ENCODE data around the gene OPCML. TPM values are rescaled to one million over a fixed set of nuclear protein-coding genes. Genes with fewer than 3 reads are reported as not detected.

The OPCML gene
- total RNA-seq, 5 donors from 2014 or later (not counting 1 experiment from before 2014, with no cell fraction given), result not detected

DNA sequence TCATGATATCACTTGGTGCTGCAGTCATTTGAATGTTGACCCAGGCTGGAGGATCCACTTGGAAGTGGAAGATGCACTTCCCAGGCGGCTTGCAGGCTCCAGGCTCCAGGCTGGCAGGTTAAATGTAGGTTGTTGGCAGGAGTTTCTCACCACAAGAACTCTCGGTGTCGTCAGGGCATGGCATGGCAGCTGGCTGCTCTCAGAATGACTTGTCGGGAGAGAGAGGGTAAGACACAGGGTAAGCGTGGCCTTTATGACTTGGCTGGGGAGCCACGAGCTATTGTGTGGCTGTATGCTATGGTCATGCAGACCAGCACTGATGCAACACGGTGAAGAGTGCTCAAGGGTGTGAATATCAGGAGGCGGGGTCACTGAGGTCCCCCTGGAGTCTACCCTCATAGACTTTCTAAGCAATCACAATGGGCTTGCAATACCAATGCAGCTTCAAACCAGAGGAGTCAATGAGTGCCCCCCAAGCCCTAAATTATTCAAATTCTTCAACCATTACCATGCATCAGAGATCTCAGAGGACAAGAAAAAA, 1027.7 kb downstream of the OPCML start:
- ATAC-seq (replicated peaks in 1 of 4) (no peak), DNase-seq (no peak)
- Mint-ChIP-seq H3K36me3 (no peaks in the 10 kb centered on the region), H3K4me1 (no peaks in the 10 kb centered on the region), H3K27me3 (peaks cover 0 to 2% of the 10 kb centered on the region in 2 donors), H3K27ac (no peak overlapping the region), H3K9me3 (peaks cover 0 to 19% (median 6%) of the 10 kb centered on the region in 3 donors), H3K4me3 (no peak overlapping the region)
- no peaks in the 10 kb centered on the region for H3K9me3 ChIP-seq
- 77% methylated on average over 8 of the region's 8 CpGs for WGBS (ENCODE audit: insufficient coverage)
- no peak overlapping the region for H3K4me3 ChIP-seq (ENCODE audit: control insufficient read depth in 1 of 2, extremely low read depth in 1 of 2, low read length in 1 of 2)
- no peaks in the 10 kb centered on the region for H3K4me1 ChIP-seq (ENCODE audit: control insufficient read depth in 1 of 2, extremely low read depth in 1 of 2, insufficient read depth in 2 of 2, low read length in 2 of 2)
- no peaks in the 10 kb centered on the region for H3K36me3 ChIP-seq (ENCODE audit: control insufficient read depth in 2 of 2, extremely low read depth in 1 of 2, insufficient read depth in 1 of 2, low read length in 1 of 2)
- H3K27me3 ChIP-seq (replicated peaks in 1 of 2; ENCODE audit: control insufficient read depth in 2 of 2, extremely low read depth in 1 of 2, insufficient read depth in 2 of 2, low read length in 1 of 2), result peaks cover 0 to 4% of the 10 kb centered on the region in 2 experiments
- ChIA-PET CTCF (no interaction called here), POLR2A (no interaction called here)
- H3K27ac ChIP-seq (ENCODE audit: low read length), result no peak overlapping the region

DNA sequence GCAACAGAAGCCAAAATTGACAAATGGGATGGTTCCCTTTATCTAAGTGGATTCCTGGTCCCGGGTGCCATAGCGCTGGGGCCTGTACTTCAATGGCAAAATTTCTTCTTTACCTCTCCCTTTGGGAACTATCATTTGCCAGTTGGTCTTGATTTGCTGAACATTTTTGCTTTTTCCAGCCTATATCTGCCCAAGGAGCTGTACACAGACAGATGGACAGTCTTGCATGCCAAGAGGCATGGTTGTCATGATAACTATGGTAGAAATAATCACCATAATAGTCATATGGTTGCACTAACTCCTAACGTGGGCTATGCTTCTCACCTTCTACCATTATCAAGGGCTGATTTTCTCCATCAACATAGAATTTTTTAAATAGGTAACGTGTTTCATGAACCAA, 1030.9 kb downstream of the OPCML start:
- Mint-ChIP-seq H3K27ac (no peak overlapping the region), H3K27me3 (peaks cover 0 to 2% of the 10 kb centered on the region in 2 donors), H3K4me1 (no peaks in the 10 kb centered on the region), H3K36me3 (no peaks in the 10 kb centered on the region), H3K9me3 (peaks cover 0 to 21% (median 3%) of the 10 kb centered on the region in 3 donors), H3K4me3 (no peak overlapping the region)
- WGBS (ENCODE audit: insufficient coverage), result no CpG with 5 or more reads among the region's 4 CpGs
- H3K4me3 ChIP-seq (ENCODE audit: control insufficient read depth in 1 of 2, extremely low read depth in 1 of 2, low read length in 1 of 2), result no peak overlapping the region
- H3K36me3 ChIP-seq (ENCODE audit: control insufficient read depth in 2 of 2, extremely low read depth in 1 of 2, insufficient read depth in 1 of 2, low read length in 1 of 2), result no peaks in the 10 kb centered on the region
- ChIA-PET CTCF (no interaction called here), POLR2A (no interaction called here)
- no peaks in the 10 kb centered on the region for H3K9me3 ChIP-seq
- no peak for DNase-seq
- no peaks in the 10 kb centered on the region for H3K4me1 ChIP-seq (ENCODE audit: control insufficient read depth in 1 of 2, extremely low read depth in 1 of 2, insufficient read depth in 2 of 2, low read length in 2 of 2)
- ATAC-seq (replicated peaks in 1 of 4), result no peak
- peaks cover 0 to 4% of the 10 kb centered on the region in 2 experiments for H3K27me3 ChIP-seq (replicated peaks in 1 of 2; ENCODE audit: control insufficient read depth in 2 of 2, extremely low read depth in 1 of 2, insufficient read depth in 2 of 2, low read length in 1 of 2)
- no peak overlapping the region for H3K27ac ChIP-seq (ENCODE audit: low read length)

DNA sequence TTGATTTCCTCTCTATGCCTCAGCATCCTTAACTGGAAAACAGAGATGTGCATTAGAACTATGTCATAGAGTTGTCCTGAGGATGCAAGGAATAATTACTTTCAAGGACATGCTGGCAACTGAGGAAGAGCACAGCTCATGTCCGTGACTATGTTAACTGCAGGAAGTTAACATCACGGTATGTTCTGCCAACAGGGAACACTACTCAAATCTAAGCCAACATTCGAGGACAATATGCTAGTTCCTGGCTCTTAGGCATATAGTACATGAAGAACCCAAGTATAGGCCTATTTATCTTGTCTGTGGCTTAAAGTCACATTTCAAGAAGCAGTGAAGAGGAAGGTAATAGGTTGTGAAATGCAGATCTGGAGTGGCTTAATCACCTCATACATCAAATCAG, 1032.6 kb downstream of the OPCML start:
- Histone ChIP-seq H3K36me3 (ENCODE audit: control insufficient read depth in 2 of 2, extremely low read depth in 1 of 2, insufficient read depth in 1 of 2, low read length in 1 of 2) (no peaks in the 10 kb centered on the region), H3K4me3 (ENCODE audit: control insufficient read depth in 1 of 2, extremely low read depth in 1 of 2, low read length in 1 of 2) (no peak overlapping the region), H3K9me3 (no peaks in the 10 kb centered on the region), H3K4me1 (ENCODE audit: control insufficient read depth in 1 of 2, extremely low read depth in 1 of 2, insufficient read depth in 2 of 2, low read length in 2 of 2) (no peaks in the 10 kb centered on the region), H3K27me3 (replicated peaks in 1 of 2; ENCODE audit: control insufficient read depth in 2 of 2, extremely low read depth in 1 of 2, insufficient read depth in 2 of 2, low read length in 1 of 2) (peaks cover 0 to 4% of the 10 kb centered on the region in 2 experiments), H3K27ac (ENCODE audit: low read length) (no peak overlapping the region)
- CTCF ChIA-PET, result no interaction called here
- Mint-ChIP-seq H3K4me1 (no peaks in the 10 kb centered on the region), H3K27me3 (peaks cover 0 to 2% of the 10 kb centered on the region in 2 donors), H3K36me3 (no peaks in the 10 kb centered on the region), H3K9me3 (peaks cover 3 to 25% (median 3%) of the 10 kb centered on the region in 3 donors), H3K4me3 (no peak overlapping the region), H3K27ac (no peak overlapping the region)
- DNase-seq, result no peak
- 86% methylated on average over 2 of the region's 3 CpGs for WGBS (ENCODE audit: insufficient coverage)
- POLR2A ChIA-PET, result no interaction called here
- ATAC-seq (replicated peaks in 1 of 4), result peak in 1 of 4 experiments; percentile 15

DNA sequence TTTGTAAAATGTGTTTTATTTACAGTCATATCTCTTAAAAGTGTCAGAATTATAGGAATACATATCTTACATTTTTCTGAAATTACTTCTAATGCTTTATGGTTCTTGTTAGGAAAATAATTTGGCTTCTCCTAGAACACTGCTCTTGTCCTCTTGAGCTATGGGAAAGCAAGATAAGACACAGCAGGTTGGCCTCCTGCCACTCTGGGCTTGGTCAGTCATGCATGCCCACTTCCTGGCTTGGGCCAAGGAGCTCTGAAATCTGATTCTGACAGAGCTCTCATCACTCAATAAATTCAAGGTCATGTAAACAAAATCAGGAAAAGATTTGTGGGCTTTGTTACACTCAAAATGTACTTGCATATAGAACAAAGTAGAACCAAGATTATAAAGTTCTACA, 1036.0 kb downstream of the OPCML start:
- Histone ChIP-seq H3K36me3 (ENCODE audit: control insufficient read depth in 2 of 2, extremely low read depth in 1 of 2, insufficient read depth in 1 of 2, low read length in 1 of 2) (no peaks in the 10 kb centered on the region), H3K9me3 (no peaks in the 10 kb centered on the region), H3K27ac (ENCODE audit: low read length) (no peak overlapping the region), H3K4me1 (ENCODE audit: control insufficient read depth in 1 of 2, extremely low read depth in 1 of 2, insufficient read depth in 2 of 2, low read length in 2 of 2) (no peaks in the 10 kb centered on the region), H3K27me3 (replicated peaks in 1 of 2; ENCODE audit: control insufficient read depth in 2 of 2, extremely low read depth in 1 of 2, insufficient read depth in 2 of 2, low read length in 1 of 2) (no peaks in the 10 kb centered on the region), H3K4me3 (ENCODE audit: control insufficient read depth in 1 of 2, extremely low read depth in 1 of 2, low read length in 1 of 2) (no peak overlapping the region)
- DNase-seq (no peak), ATAC-seq (replicated peaks in 1 of 4) (no peak)
- H3K27me3 Mint-ChIP-seq, result no peaks in the 10 kb centered on the region
- H3K27ac Mint-ChIP-seq, result no peak overlapping the region
- ChIA-PET POLR2A (no interaction called here), CTCF (interaction anchor here in 1 of 2 donors (0.6 kb wide), 1 partner anchor 366 kb away, joined by 4 read pairs; no protein-coding TSS in a partner anchor)
- no peaks in the 10 kb centered on the region for H3K4me1 Mint-ChIP-seq
- H3K36me3 Mint-ChIP-seq, result no peaks in the 10 kb centered on the region
- H3K4me3 Mint-ChIP-seq, result no peak overlapping the region
- peaks cover 3 to 33% (median 4%) of the 10 kb centered on the region in 3 donors for H3K9me3 Mint-ChIP-seq

DNA sequence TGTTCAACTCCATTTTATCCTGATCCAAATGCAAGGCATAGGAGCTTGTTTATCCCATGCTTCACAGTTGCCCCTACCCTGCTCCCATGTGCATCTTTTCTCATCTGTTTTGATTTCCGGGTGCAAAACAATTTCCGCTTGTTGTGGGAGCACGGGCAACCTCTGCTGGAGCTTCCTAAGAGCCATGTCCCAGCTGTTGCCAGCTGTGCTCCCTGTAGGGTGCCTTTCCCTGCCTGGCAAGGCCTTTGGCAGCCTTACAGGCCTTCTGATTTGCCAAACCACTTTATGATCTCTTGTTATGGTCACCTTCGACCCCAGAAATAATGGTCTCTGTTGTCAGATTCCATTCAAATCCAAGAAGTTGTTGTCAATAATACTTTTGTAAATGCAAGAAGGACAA, 1038.5 kb downstream of the OPCML start:
- no peaks in the 10 kb centered on the region for H3K9me3 ChIP-seq
- H3K27me3 ChIP-seq (replicated peaks in 1 of 2; ENCODE audit: control insufficient read depth in 2 of 2, extremely low read depth in 1 of 2, insufficient read depth in 2 of 2, low read length in 1 of 2), result no peaks in the 10 kb centered on the region
- Mint-ChIP-seq H3K27ac (no peak overlapping the region), H3K9me3 (peaks cover 3 to 35% (median 12%) of the 10 kb centered on the region in 3 donors), H3K27me3 (no peaks in the 10 kb centered on the region), H3K4me1 (no peaks in the 10 kb centered on the region), H3K36me3 (no peaks in the 10 kb centered on the region), H3K4me3 (no peak overlapping the region)
- no peak for ATAC-seq (replicated peaks in 1 of 4)
- WGBS (ENCODE audit: insufficient coverage), result 74% methylated on average over 3 of the region's 4 CpGs
- H3K36me3 ChIP-seq (ENCODE audit: control insufficient read depth in 2 of 2, extremely low read depth in 1 of 2, insufficient read depth in 1 of 2, low read length in 1 of 2), result no peaks in the 10 kb centered on the region
- no peak overlapping the region for H3K27ac ChIP-seq (ENCODE audit: low read length)
- DNase-seq, result no peak
- ChIA-PET CTCF (no interaction called here), POLR2A (no interaction called here)
- H3K4me3 ChIP-seq (ENCODE audit: control insufficient read depth in 1 of 2, extremely low read depth in 1 of 2, low read length in 1 of 2), result no peak overlapping the region
- H3K4me1 ChIP-seq (ENCODE audit: control insufficient read depth in 1 of 2, extremely low read depth in 1 of 2, insufficient read depth in 2 of 2, low read length in 2 of 2), result no peaks in the 10 kb centered on the region

DNA sequence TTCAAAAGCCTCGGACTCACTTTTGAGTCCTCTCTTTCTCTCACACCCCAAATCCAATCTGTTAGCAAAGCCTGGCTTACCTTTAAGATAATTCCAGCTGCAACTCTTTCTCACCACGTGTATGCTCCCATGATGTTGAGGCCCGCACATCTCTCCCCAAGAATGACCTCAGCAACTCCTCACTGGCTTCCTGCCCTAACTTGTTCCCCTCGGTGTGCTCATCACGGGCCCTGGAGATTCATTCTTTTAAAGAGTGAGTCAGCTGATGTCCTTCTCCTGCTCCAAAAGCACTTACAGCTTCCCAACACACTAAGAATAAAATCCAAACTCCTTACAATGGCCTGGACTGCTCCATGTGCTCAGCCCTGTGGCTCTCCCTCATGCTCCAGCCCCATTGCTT, 1041.3 kb downstream of the OPCML start:
- 77% methylated on average over 5 of the region's 5 CpGs for WGBS (ENCODE audit: insufficient coverage)
- no peaks in the 10 kb centered on the region for H3K36me3 ChIP-seq (ENCODE audit: control insufficient read depth in 2 of 2, extremely low read depth in 1 of 2, insufficient read depth in 1 of 2, low read length in 1 of 2)
- POLR2A ChIA-PET, result no interaction called here
- Mint-ChIP-seq H3K27me3 (no peaks in the 10 kb centered on the region), H3K36me3 (no peaks in the 10 kb centered on the region), H3K4me3 (no peak overlapping the region), H3K4me1 (no peaks in the 10 kb centered on the region), H3K9me3 (peaks cover 2 to 42% (median 19%) of the 10 kb centered on the region in 3 donors), H3K27ac (no peak overlapping the region)
- no peak overlapping the region for H3K27ac ChIP-seq (ENCODE audit: low read length)
- DNase-seq (no peak), ATAC-seq (replicated peaks in 1 of 4) (no peak)
- H3K27me3 ChIP-seq (replicated peaks in 1 of 2; ENCODE audit: control insufficient read depth in 2 of 2, extremely low read depth in 1 of 2, insufficient read depth in 2 of 2, low read length in 1 of 2), result no peaks in the 10 kb centered on the region
- H3K4me1 ChIP-seq (ENCODE audit: control insufficient read depth in 1 of 2, extremely low read depth in 1 of 2, insufficient read depth in 2 of 2, low read length in 2 of 2), result no peaks in the 10 kb centered on the region
- no peaks in the 10 kb centered on the region for H3K9me3 ChIP-seq
- H3K4me3 ChIP-seq (ENCODE audit: control insufficient read depth in 1 of 2, extremely low read depth in 1 of 2, low read length in 1 of 2), result no peak overlapping the region
- CTCF ChIA-PET, result interaction anchor here in 1 of 2 donors (0.7 kb wide), 1 partner anchor 28 kb away, joined by 5 read pairs; no protein-coding TSS in a partner anchor

DNA sequence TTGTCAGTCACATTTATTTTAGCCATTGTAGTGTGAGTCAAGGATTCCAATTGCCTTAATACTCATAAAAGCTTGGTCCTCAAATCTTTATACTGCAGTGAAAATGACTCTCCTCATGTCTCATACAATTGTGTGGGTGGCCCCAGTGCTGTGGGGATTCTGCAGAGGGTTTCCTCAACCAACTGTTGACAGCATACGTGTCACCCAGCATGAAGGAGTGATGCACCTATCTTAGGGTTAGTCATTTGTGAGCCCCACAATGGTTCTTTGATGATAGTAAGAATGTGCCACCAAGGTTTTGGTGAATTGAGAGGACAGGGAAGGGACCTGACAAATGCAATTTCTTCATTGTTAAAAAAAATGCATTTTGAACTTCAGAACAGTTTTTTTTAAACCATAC, 1046.2 kb downstream of the OPCML start:
- Mint-ChIP-seq H3K27me3 (no peaks in the 10 kb centered on the region), H3K36me3 (no peaks in the 10 kb centered on the region)
- CTCF ChIA-PET, result no interaction called here

More for the DNA sequence above, 1046.2 kb downstream of the OPCML start:
- H3K9me3 Mint-ChIP-seq, result peaks cover 6 to 21% (median 20%) of the 10 kb centered on the region in 3 donors
- 83% methylated on average over 1 of the region's 1 CpG for WGBS (ENCODE audit: insufficient coverage)
- H3K4me1 Mint-ChIP-seq, result no peaks in the 10 kb centered on the region
- ATAC-seq (replicated peaks in 1 of 4) (no peak), DNase-seq (no peak)
- Histone ChIP-seq H3K27me3 (replicated peaks in 1 of 2; ENCODE audit: control insufficient read depth in 2 of 2, extremely low read depth in 1 of 2, insufficient read depth in 2 of 2, low read length in 1 of 2) (no peaks in the 10 kb centered on the region), H3K27ac (ENCODE audit: low read length) (no peak overlapping the region), H3K4me1 (ENCODE audit: control insufficient read depth in 1 of 2, extremely low read depth in 1 of 2, insufficient read depth in 2 of 2, low read length in 2 of 2) (no peaks in the 10 kb centered on the region), H3K4me3 (ENCODE audit: control insufficient read depth in 1 of 2, extremely low read depth in 1 of 2, low read length in 1 of 2) (no peak overlapping the region), H3K9me3 (peaks cover 4% of the 10 kb centered on the region), H3K36me3 (ENCODE audit: control insufficient read depth in 2 of 2, extremely low read depth in 1 of 2, insufficient read depth in 1 of 2, low read length in 1 of 2) (no peaks in the 10 kb centered on the region)
- POLR2A ChIA-PET, result interaction anchor here in 1 of 2 donors (0.6 kb wide), 1 partner anchor 1873 kb away, joined by 13 read pairs; no protein-coding TSS in a partner anchor
- no peak overlapping the region for H3K27ac Mint-ChIP-seq
- no peak overlapping the region for H3K4me3 Mint-ChIP-seq
